NCI-H446 (cell line): ENCODE measurements around the gene HACD1.
A peak's percentile ranks its signal among the peaks of the same experiment; 100 is the strongest.
"Not testable (repeated sequence)": the region's sequence is repeated elsewhere in the genome, so short reads cannot be mapped to it uniquely, and the experiment has no call there.

Experiments
- DNase-seq, 2 experiments: peaks; one replicate each; lab custom pipeline; 2025; lab: John Stamatoyannopoulos, UW

The HACD1 gene

GRCh38 chr10:17643339-17643754 lies 26.2 kb upstream of the HACD1 start:
- peak; percentile 76 to 88 for DNase-seq

GRCh38 chr10:17640331-17640816 lies 23.2 kb upstream of the HACD1 start:
- DNase-seq: no peak

- no peak for DNase-seq
Measured at GRCh38 chr10:17637869-17638268, 20.7 kb upstream of the HACD1 start.

- no peak for DNase-seq
Measured at GRCh38 chr10:17633353-17633752, 16.2 kb upstream of the HACD1 start.

GRCh38 chr10:17632590-17632989 lies 15.4 kb upstream of the HACD1 start:
- not testable (repeated sequence) for DNase-seq

GRCh38 chr10:17626656-17627055 lies 9.5 kb upstream of the HACD1 start:
- no peak for DNase-seq

GRCh38 chr10:17624996-17625395 lies 7.8 kb upstream of the HACD1 start:
- no peak for DNase-seq

- no peak for DNase-seq
Measured at GRCh38 chr10:17622061-17622460, 4.9 kb upstream of the HACD1 start.

- DNase-seq: peak in 1 of 2 experiments; percentile 10
Measured at GRCh38 chr10:17616403-17617030, 657 bp downstream of the HACD1 start.

GRCh38 chr10:17609523-17610079 lies 7.6 kb downstream of the HACD1 start:
- DNase-seq: no peak

- DNase-seq: peak; percentile 24 to 73
Measured at GRCh38 chr10:17607603-17608332, 9.4 kb downstream of the HACD1 start.

- DNase-seq: no peak
Measured at GRCh38 chr10:17607060-17607459, 10.1 kb downstream of the HACD1 start.

- no peak for DNase-seq
Measured at GRCh38 chr10:17606547-17607040, 10.6 kb downstream of the HACD1 start.

GRCh38 chr10:17605936-17606335 lies 11.2 kb downstream of the HACD1 start:
- DNase-seq: no peak

GRCh38 chr10:17599089-17599488 lies 18.1 kb downstream of the HACD1 start:
- DNase-seq: no peak

- no peak for DNase-seq
Measured at GRCh38 chr10:17597386-17597785, 19.8 kb downstream of the HACD1 start.

GRCh38 chr10:17590969-17591645 lies 26.1 kb downstream of the HACD1 start:
- no peak for DNase-seq

- not testable (repeated sequence) for DNase-seq
Measured at GRCh38 chr10:17589316-17589715, 27.9 kb downstream of the HACD1 start.

- no peak for DNase-seq
Measured at GRCh38 chr10:17588420-17588819, 28.8 kb downstream of the HACD1 start.

- not testable (repeated sequence) for DNase-seq
Measured at GRCh38 chr10:17587321-17587720, 29.9 kb downstream of the HACD1 start.

- DNase-seq: no peak
Measured at GRCh38 chr10:17586821-17587234, 30.3 kb downstream of the HACD1 start.

- DNase-seq: no peak
Measured at GRCh38 chr10:17585016-17585415, 32.2 kb downstream of the HACD1 start.
